IPS-18c (cell line): ENCODE measurements around the gene SLC41A3.
"Not testable (repeated sequence)": the region's sequence is repeated elsewhere in the genome, so short reads cannot be mapped to it uniquely, and the experiment has no call there.

Experiments used
- H3K4me3 ChIP-seq: 2 replicates; pipeline ENCODE4 v1.7.0; 2013; ENCODE audit warnings: low read depth, mild to moderate bottlenecking, low read length, moderate library complexity; ENCODE audit not compliant: insufficient read depth
- H3K9me3 ChIP-seq: one replicate; pipeline ENCODE4 v1.6.1; 2013; ENCODE audit warnings: mild to moderate bottlenecking, low read length, moderate library complexity; ENCODE audit not compliant: control insufficient read depth, insufficient read depth

Gene SLC41A3

GRCh38 chr3:126052196-126053058, 31.5 kb downstream of the SLC41A3 start:
- H3K9me3 ChIP-seq, result peaks cover 3% of the 10 kb centered on the region
- H3K4me3 ChIP-seq, result no peak overlapping the region

- Histone ChIP-seq H3K4me3 (no peak overlapping the region), H3K9me3 (peaks cover 3% of the 10 kb centered on the region)
Measured at GRCh38 chr3:126051741-126052140, 32.2 kb downstream of the SLC41A3 start.

- Histone ChIP-seq H3K4me3 (no peak overlapping the region), H3K9me3 (peaks cover 3% of the 10 kb centered on the region)
Measured at GRCh38 chr3:126051234-126051633, 32.7 kb downstream of the SLC41A3 start.

- no peak overlapping the region for H3K4me3 ChIP-seq
- peaks cover 3% of the 10 kb centered on the region for H3K9me3 ChIP-seq
Measured at GRCh38 chr3:126050626-126051025, 33.3 kb downstream of the SLC41A3 start.

- H3K9me3 ChIP-seq, result peaks cover 3% of the 10 kb centered on the region
- H3K4me3 ChIP-seq, result no peak overlapping the region
Measured at GRCh38 chr3:126050050-126050392, 33.9 kb downstream of the SLC41A3 start.

- H3K9me3 ChIP-seq, result peaks cover 3% of the 10 kb centered on the region
- H3K4me3 ChIP-seq, result no peak overlapping the region
Measured at GRCh38 chr3:126049289-126050049, 34.5 kb downstream of the SLC41A3 start.

- no peak overlapping the region for H3K4me3 ChIP-seq
- H3K9me3 ChIP-seq, result peaks cover 5% of the 10 kb centered on the region
Measured at GRCh38 chr3:126040386-126040785, 43.5 kb downstream of the SLC41A3 start.

GRCh38 chr3:126039870-126040269, 44.1 kb downstream of the SLC41A3 start:
- H3K9me3 ChIP-seq, result peaks cover 5% of the 10 kb centered on the region
- no peak overlapping the region for H3K4me3 ChIP-seq

- not testable (repeated sequence) for H3K4me3 ChIP-seq, H3K9me3 ChIP-seq
Measured at GRCh38 chr3:126038791-126039190, 45.1 kb downstream of the SLC41A3 start.

- no peak overlapping the region for H3K4me3 ChIP-seq
- H3K9me3 ChIP-seq, result peaks cover 5% of the 10 kb centered on the region
Measured at GRCh38 chr3:126036056-126036549, 47.8 kb downstream of the SLC41A3 start.

- no peak overlapping the region for H3K4me3 ChIP-seq
Measured at GRCh38 chr3:126035362-126036050, 48.4 kb downstream of the SLC41A3 start.

GRCh38 chr3:126034481-126035361, 49.2 kb downstream of the SLC41A3 start:
- H3K9me3 ChIP-seq, result peaks cover 5% of the 10 kb centered on the region
- no peak overlapping the region for H3K4me3 ChIP-seq

More at GRCh38 chr3:126035362-126036050, 48.4 kb downstream of the SLC41A3 start:
- peaks cover 5% of the 10 kb centered on the region for H3K9me3 ChIP-seq

GRCh38 chr3:126033765-126034164, 50.2 kb downstream of the SLC41A3 start:
- no peak overlapping the region for H3K4me3 ChIP-seq
- H3K9me3 ChIP-seq, result peaks cover 5% of the 10 kb centered on the region

GRCh38 chr3:126033051-126033745, 50.7 kb downstream of the SLC41A3 start:
- H3K9me3 ChIP-seq, result peaks cover 6% of the 10 kb centered on the region
- no peak overlapping the region for H3K4me3 ChIP-seq

- H3K4me3 ChIP-seq, result no peak overlapping the region
- H3K9me3 ChIP-seq, result peaks cover 3% of the 10 kb centered on the region
Measured at GRCh38 chr3:126031981-126032471, 51.9 kb downstream of the SLC41A3 start.

- H3K4me3 ChIP-seq, result no peak overlapping the region
- peaks cover 6% of the 10 kb centered on the region for H3K9me3 ChIP-seq
Measured at GRCh38 chr3:126030455-126030854, 53.5 kb downstream of the SLC41A3 start.
